ENCODE measurements around the gene FIGNL1.

The FIGNL1 gene

GRCh38 chr7:50397320-50397970 is 52.7 kb downstream of the FIGNL1 start:
- DNase-seq (ENCODE audit: low spot score) = no peak
- no peak overlapping the region for H3K27ac ChIP-seq
- CTCF ChIA-PET = interaction anchor here (0.6 kb wide), 1 partner anchor 281 kb away, joined by 3 read pairs; no protein-coding TSS in a partner anchor
- TF ChIP-seq CTCF (conservative IDR thresholded peaks at IDR 0.05; ENCODE audit: low read depth) = no peak
- POLR2A ChIA-PET (ENCODE audit: low non-redundant PET) = no interaction called here

GRCh38 chr7:50396856-50397255 is 53.3 kb downstream of the FIGNL1 start:
- H3K27ac ChIP-seq = no peak overlapping the region
- ChIA-PET POLR2A (ENCODE audit: low non-redundant PET) (no interaction called here), CTCF (interaction anchor here (0.6 to 0.9 kb wide), 2 partner anchors 192 to 282 kb away, joined by 3 read pairs; no protein-coding TSS in a partner anchor)

GRCh38 chr7:50394315-50394714 is 55.8 kb downstream of the FIGNL1 start:
- H3K27ac ChIP-seq = no peak overlapping the region
- ChIA-PET CTCF (no interaction called here), POLR2A (ENCODE audit: low non-redundant PET) (no interaction called here)
- no peak for DNase-seq (ENCODE audit: low spot score)
- no peak for TF ChIP-seq CTCF (conservative IDR thresholded peaks at IDR 0.05; ENCODE audit: low read depth)

More at GRCh38 chr7:50396856-50397255, 53.3 kb downstream of the FIGNL1 start:
- no peak for TF ChIP-seq CTCF (conservative IDR thresholded peaks at IDR 0.05; ENCODE audit: low read depth)
- no peak for DNase-seq (ENCODE audit: low spot score)
